Epithelial cell of esophagus (primary cell): Measurements from ENCODE around the gene TGFB2.

Experiments
- DNase-seq: peaks from one replicate; pipeline ENCODE4 v3.0.0; 2010; ENCODE audit warnings: low read depth
- H3K4me3 ChIP-seq: 2 replicates; pipeline ENCODE4 v1.5.1; 2011; ENCODE audit warnings: mild to moderate bottlenecking, low read length, control low read depth
- CTCF ChIP-seq: IDR thresholded peaks from 2 replicates; pipeline ENCODE4 v1.5.1; 2011; ENCODE audit warnings: low read depth, mild to moderate bottlenecking, low read length, control low read depth, inconsistent platforms; ENCODE audit not compliant: insufficient read depth; ENCODE audit errors: missing control alignments

The TGFB2 gene

DNA sequence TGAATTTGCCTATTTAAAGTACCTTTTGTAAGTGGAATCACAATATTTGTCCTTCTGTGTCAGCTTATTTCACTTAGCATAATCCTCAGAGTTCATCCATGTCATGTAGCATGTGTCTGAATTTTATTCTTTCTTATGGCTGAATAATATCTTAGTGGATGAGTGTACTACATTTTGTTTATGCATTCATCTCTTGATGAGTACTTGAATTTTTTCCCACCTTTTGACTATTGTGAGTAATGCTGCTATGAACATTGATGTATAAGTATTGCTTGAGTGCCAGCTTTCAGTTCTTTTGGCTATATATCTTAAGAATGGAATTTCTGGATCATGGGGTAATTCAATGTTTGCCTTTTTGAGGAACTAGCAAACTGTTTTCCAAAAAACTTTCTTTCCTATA, 84.2 kb downstream of the TGFB2 start:
- no peak for DNase-seq
- H3K4me3 ChIP-seq: no peak overlapping the region
- TF ChIP-seq CTCF: no peak

DNA sequence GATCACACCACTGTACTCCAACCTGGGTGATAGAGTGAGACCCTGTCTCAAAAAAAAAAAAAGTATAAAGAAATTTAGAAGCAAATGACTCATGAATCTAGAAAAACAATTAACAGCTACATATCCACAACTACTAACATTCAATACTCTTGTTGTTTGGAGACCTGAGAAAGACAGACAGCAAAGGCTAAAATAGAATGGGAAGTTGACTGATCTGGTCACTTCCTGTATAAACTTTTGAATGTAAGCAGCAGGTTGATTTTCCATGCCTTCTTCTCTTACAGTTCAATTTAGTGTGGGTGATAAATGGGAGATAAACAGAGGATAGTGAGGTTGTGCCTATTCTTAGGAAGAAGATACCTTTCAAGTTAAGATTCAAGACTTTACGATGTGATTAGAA, 85.2 kb downstream of the TGFB2 start:
- TF ChIP-seq CTCF: no peak
- DNase-seq: no peak
- no peak overlapping the region for H3K4me3 ChIP-seq

DNA sequence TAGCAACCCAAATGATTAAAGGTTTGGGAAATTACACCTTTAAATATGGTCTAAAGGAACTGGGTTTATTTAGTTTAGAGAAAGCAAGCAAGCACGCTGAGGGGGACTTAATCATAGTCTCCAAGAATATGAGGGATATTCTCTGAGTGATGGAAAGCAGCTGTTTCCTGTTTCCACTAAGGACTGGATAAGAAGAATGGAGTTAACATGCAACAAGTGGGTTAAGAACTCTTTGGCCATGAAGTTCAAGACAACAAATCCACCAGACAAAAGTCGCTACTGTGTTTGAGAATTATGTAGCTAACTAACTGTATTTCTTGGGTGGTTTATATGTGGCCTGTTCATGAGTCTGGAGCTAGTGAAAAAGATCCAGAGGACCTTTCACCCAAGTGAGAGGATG, 85.7 kb downstream of the TGFB2 start:
- no peak for DNase-seq
- TF ChIP-seq CTCF: no peak
- no peak overlapping the region for H3K4me3 ChIP-seq

DNA sequence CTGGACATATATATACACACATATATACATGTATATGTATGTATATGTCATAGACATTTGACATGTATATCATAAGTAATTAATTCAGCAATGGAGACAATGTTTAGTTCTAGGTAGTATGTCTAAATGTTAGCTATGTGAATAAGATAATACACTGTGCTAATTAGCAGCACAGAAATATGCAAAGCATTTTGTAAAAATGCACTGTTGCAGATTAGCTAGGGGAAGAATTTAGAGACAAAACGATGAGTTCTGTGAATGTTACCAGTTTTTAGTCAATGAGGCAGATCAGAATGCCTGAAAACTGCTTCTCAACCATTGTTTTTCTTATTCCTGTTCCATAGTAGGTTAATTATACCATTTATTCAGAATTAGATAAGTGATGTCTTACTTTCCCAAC, 86.3 kb downstream of the TGFB2 start:
- H3K4me3 ChIP-seq: no peak overlapping the region
- TF ChIP-seq CTCF: no peak
- DNase-seq: no peak

DNA sequence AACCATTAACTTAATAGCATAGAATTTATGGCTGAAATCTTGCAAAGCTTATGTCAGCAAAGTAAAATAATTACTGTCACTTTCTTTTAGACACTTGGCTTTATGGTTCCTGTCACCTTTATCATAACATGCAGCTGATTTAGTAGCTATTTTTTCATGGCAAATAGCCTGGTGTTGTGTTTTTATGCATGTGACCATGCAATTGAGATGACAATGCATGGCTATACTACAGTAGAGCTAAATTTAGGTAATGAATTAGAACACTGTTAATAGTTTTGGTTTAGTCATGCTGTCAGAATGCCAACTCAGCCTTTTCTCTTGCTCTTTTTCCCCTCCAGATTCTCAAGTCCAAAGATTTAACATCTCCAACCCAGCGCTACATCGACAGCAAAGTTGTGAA, 88.6 kb downstream of the TGFB2 start:
- no peak for TF ChIP-seq CTCF
- no peak for DNase-seq
- H3K4me3 ChIP-seq: no peak overlapping the region

DNA sequence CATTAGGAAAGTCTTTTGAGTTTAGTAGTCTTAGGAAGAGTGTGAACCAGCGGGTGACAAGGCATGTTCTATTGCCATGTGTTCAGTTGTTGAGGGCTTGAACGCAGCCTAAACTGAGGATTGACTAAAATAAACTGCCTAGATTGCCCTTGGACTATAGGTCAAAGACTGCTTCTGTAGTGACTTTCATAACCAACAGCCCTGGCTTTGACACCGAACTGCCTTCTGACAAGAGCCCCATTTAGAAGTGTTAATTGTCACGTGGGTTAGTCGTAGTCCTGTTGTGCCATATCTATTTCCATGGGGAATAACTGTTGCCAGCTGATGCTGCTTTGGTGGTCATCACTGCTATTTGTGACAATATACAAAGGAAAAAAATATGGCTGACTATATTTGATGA, 90.4 kb downstream of the TGFB2 start:
- H3K4me3 ChIP-seq: no peak overlapping the region
- no peak for TF ChIP-seq CTCF
- DNase-seq: no peak

GRCh38 chr1:218436346-218436745, 91.2 kb downstream of the TGFB2 start:
- DNase-seq: peak; percentile 5
- TF ChIP-seq CTCF: no peak
- H3K4me3 ChIP-seq: no peak overlapping the region
